LHCN-M2 (cell line): ENCODE measurements around the gene IRF7. TPM values are rescaled to one million over a fixed set of nuclear protein-coding genes. Genes with fewer than 3 reads are reported as not detected.

Source experiments
- DNase-seq: peaks from one replicate; pipeline ENCODE4 v3.0.0-alpha.2; 2012; ENCODE audit warnings: low read depth
- total RNA-seq: library from RNA; depleted of rRNA; stranded (reverse); fragments of >200 nt; gene quantifications from 2 replicates; pipeline ENCODE4 v1.2.3, GENCODE V29; 2014; rRNA removed

The IRF7 gene
- total RNA-seq, 1 experiment from 2014 or later: 12.5 TPM

- DNase-seq: no peak
Observed at GRCh38 chr11:565921-566509, 49.7 kb downstream of the IRF7 start.

GRCh38 chr11:563812-564578, 51.8 kb downstream of the IRF7 start:
- no peak for DNase-seq

- DNase-seq: no peak
Observed at GRCh38 chr11:563066-563811, 52.5 kb downstream of the IRF7 start.

Other genes with a start within 250 kb of the IRF7 start
- 0.75 and 1.3 TPM in 2 replicates for gene B4GALNT4, start 246.5 kb downstream of the IRF7 start, total RNA-seq
- gene PKP3, start 221.7 kb downstream of the IRF7 start, total RNA-seq: 3.7 and 4.7 TPM in 2 replicates
- 5.5 and 5.8 TPM in 2 replicates for gene SIGIRR, start 201.0 kb downstream of the IRF7 start, total RNA-seq
- gene ANO9, start 173.9 kb downstream of the IRF7 start, total RNA-seq: not detected in 2 replicates
- 40.7 and 51.2 TPM in 2 replicates for gene PTDSS2, start 165.7 kb downstream of the IRF7 start, total RNA-seq
- gene RNH1, start 108.7 kb downstream of the IRF7 start, total RNA-seq: 287 and 315 TPM in 2 replicates
- 58.1 and 70.7 TPM in 2 replicates for gene HRAS, start 80.4 kb downstream of the IRF7 start, total RNA-seq
- 0.17 and 0.19 TPM in 2 replicates for gene LRRC56, start 78.4 kb downstream of the IRF7 start, total RNA-seq
- 0.46 and 1.3 TPM in 2 replicates for gene LMNTD2, start 55.2 kb downstream of the IRF7 start, total RNA-seq
- 6.2 and 8.8 TPM in 2 replicates for gene RASSF7, start 55.0 kb downstream of the IRF7 start, total RNA-seq
- 35.6 and 36.2 TPM in 2 replicates for gene PHRF1, start 39.5 kb downstream of the IRF7 start, total RNA-seq
- gene CDHR5, start 9.0 kb upstream of the IRF7 start, total RNA-seq: not detected in 2 replicates
- gene SCT, start 11.2 kb upstream of the IRF7 start, total RNA-seq: not detected in 2 replicates
- gene DRD4, start 21.3 kb upstream of the IRF7 start, total RNA-seq: not detected in 2 replicates
- 30.2 and 39.4 TPM in 2 replicates for gene DEAF1, start 79.3 kb upstream of the IRF7 start, total RNA-seq
- gene TMEM80, start 79.9 kb upstream of the IRF7 start, total RNA-seq: 26.2 and 30.3 TPM in 2 replicates
- 10.9 and 16.9 TPM in 2 replicates for gene EPS8L2, start 90.3 kb upstream of the IRF7 start, total RNA-seq
- gene TALDO1, start 131.5 kb upstream of the IRF7 start, total RNA-seq: 125 and 128 TPM in 2 replicates
- gene GATD1, start 161.5 kb upstream of the IRF7 start, total RNA-seq: 41.7 and 44.9 TPM in 2 replicates
- gene CEND1, start 174.1 kb upstream of the IRF7 start, total RNA-seq: 2.4 and 3.5 TPM in 2 replicates
- 18.5 and 19.9 TPM in 2 replicates for gene SLC25A22, start 182.3 kb upstream of the IRF7 start, total RNA-seq
- 13.0 and 15.3 TPM in 2 replicates for gene PIDD1, start 189.3 kb upstream of the IRF7 start, total RNA-seq
- 416 and 495 TPM in 2 replicates for gene RPLP2, start 194.0 kb upstream of the IRF7 start, total RNA-seq
- gene PNPLA2, start 203.0 kb upstream of the IRF7 start, total RNA-seq: 43.7 and 45.4 TPM in 2 replicates
- gene CRACR2B, start 212.0 kb upstream of the IRF7 start, total RNA-seq: 0.40 and 1.3 TPM in 2 replicates
- gene CD151, start 217.0 kb upstream of the IRF7 start, total RNA-seq: 840 and 1,028 TPM in 2 replicates
- gene POLR2L, start 226.6 kb upstream of the IRF7 start, total RNA-seq: 91.8 and 146 TPM in 2 replicates
- gene TSPAN4, start 226.9 kb upstream of the IRF7 start, total RNA-seq: 199 and 210 TPM in 2 replicates